Mesendoderm (in vitro differentiated cells): ENCODE data around the gene SASH1.
"Not testable (repeated sequence)": the region's sequence is repeated elsewhere in the genome, so short reads cannot be mapped to it uniquely, and the experiment has no call there.

Source experiments
- DNase-seq: peaks from one replicate; pipeline ENCODE4 v3.0.0; 2013
- H2AK5ac ChIP-seq: 2 replicates; pipeline ENCODE4 v1.6.1; 2013; ENCODE audit warnings: low read length, inconsistent platforms
- H2BK120ac ChIP-seq: 2 replicates; pipeline ENCODE4 v1.6.1; 2013; ENCODE audit warnings: low read depth, mild to moderate bottlenecking, low read length, moderate library complexity, mixed read lengths
- H2BK15ac ChIP-seq: replicated peaks from 2 replicates; pipeline ENCODE4 v1.6.1; 2013; ENCODE audit warnings: low read depth, mild to moderate bottlenecking, moderate library complexity
- H2BK5ac ChIP-seq: 2 replicates; pipeline ENCODE4 v1.6.1; 2013; ENCODE audit warnings: low read length, inconsistent platforms
- H3K18ac ChIP-seq: 2 replicates; pipeline ENCODE4 v1.6.1; 2013; ENCODE audit warnings: mild to moderate bottlenecking, low read length, mixed read lengths
- H3K23ac ChIP-seq: one replicate; pipeline ENCODE4 v1.6.1; 2013; ENCODE audit warnings: low read length
- H3K27ac ChIP-seq: 2 replicates; pipeline ENCODE4 v1.5.1; 2013; ENCODE audit warnings: low read depth, mild to moderate bottlenecking, inconsistent platforms, low read length, moderate library complexity
- H3K27me3 ChIP-seq: 2 replicates; pipeline ENCODE4 v1.6.1; 2013; ENCODE audit warnings: low read length, control low read depth, mild to moderate bottlenecking, inconsistent platforms; ENCODE audit not compliant: insufficient read depth, poor library complexity
- H3K36me3 ChIP-seq: 2 replicates; pipeline ENCODE4 v1.6.1; 2013; ENCODE audit warnings: low read length, inconsistent platforms; ENCODE audit not compliant: control insufficient read depth, insufficient read depth
- H3K4ac ChIP-seq: one replicate; pipeline ENCODE4 v1.6.1; 2013; ENCODE audit warnings: low read depth, mild to moderate bottlenecking, low read length, moderate library complexity
- H3K4me1 ChIP-seq: 2 replicates; pipeline ENCODE4 v1.6.1; 2013; ENCODE audit warnings: low read depth, low read length, inconsistent platforms; ENCODE audit not compliant: control insufficient read depth
- H3K4me2 ChIP-seq: 2 replicates; pipeline ENCODE4 v1.6.1; 2013; ENCODE audit warnings: low read length
- H3K4me3 ChIP-seq: 2 replicates; pipeline ENCODE4 v1.5.1; 2013; ENCODE audit warnings: mild to moderate bottlenecking, low read length
- H3K56ac ChIP-seq: one replicate; pipeline ENCODE4 v1.6.1; 2013; ENCODE audit warnings: low read length
- H3K79me1 ChIP-seq: 2 replicates; pipeline ENCODE4 v1.6.1; 2013; ENCODE audit warnings: low read length, inconsistent platforms
- H3K79me2 ChIP-seq: 2 replicates; pipeline ENCODE4 v1.6.1; 2013; ENCODE audit warnings: mild to moderate bottlenecking, low read length; ENCODE audit not compliant: control insufficient read depth, insufficient read depth
- H3K9ac ChIP-seq: 2 replicates; pipeline ENCODE4 v1.6.1; 2013; ENCODE audit warnings: low read length, inconsistent platforms
- H4K5ac ChIP-seq: one replicate; pipeline ENCODE4 v1.6.1; 2013; ENCODE audit warnings: low read length
- H4K8ac ChIP-seq: one replicate; pipeline ENCODE4 v1.6.1; 2013; ENCODE audit warnings: low read depth, mild to moderate bottlenecking, control low read depth, low read length, moderate library complexity
- WGBS: extraction: QIAGEN DNeasy Blood & Tissue Kit; methylation state at CpG from one replicate; pipeline ENCODE4 v1.1.7; 2013; ENCODE audit warnings: low lambda C conversion rate, missing lambda C conversion rate; ENCODE audit not compliant: insufficient coverage; ENCODE audit errors: extremely low coverage; 5-methylcytosine and 5-hydroxymethylcytosine counted together

SASH1 gene

GRCh38 chr6:148392127-148392526 is 49.5 kb downstream of the SASH1 start:
- WGBS = no CpG with 5 or more reads among the region's 8 CpGs
- H3K4me2 ChIP-seq, H3K79me2 ChIP-seq, H3K18ac ChIP-seq, H2BK5ac ChIP-seq, H2AK5ac ChIP-seq, H3K27me3 ChIP-seq, DNase-seq, H4K8ac ChIP-seq, H3K23ac ChIP-seq, H3K27ac ChIP-seq, H4K5ac ChIP-seq, H3K56ac ChIP-seq, H2BK15ac ChIP-seq, H3K4me1 ChIP-seq, H3K4me3 ChIP-seq, H2BK120ac ChIP-seq, H3K79me1 ChIP-seq, H3K9ac ChIP-seq, H3K4ac ChIP-seq, H3K36me3 ChIP-seq: not testable (repeated sequence)

- no peak overlapping the region for H2BK5ac ChIP-seq
- no peak overlapping the region for H4K8ac ChIP-seq
- H3K79me2 ChIP-seq = no peaks in the 10 kb centered on the region
- H3K4me3 ChIP-seq = no peak overlapping the region
- no peaks in the 10 kb centered on the region for H3K4me1 ChIP-seq
- H3K27me3 ChIP-seq = no peaks in the 10 kb centered on the region
- no peak overlapping the region for H2BK120ac ChIP-seq
- H3K18ac ChIP-seq = no peak overlapping the region
- no peak for DNase-seq
- H2BK15ac ChIP-seq = no peak overlapping the region
- H3K23ac ChIP-seq = no peak overlapping the region
- no peaks in the 10 kb centered on the region for H3K79me1 ChIP-seq
- no peak overlapping the region for H3K56ac ChIP-seq
- H3K36me3 ChIP-seq = no peaks in the 10 kb centered on the region
- no peak overlapping the region for H2AK5ac ChIP-seq
- WGBS = no CpG with 5 or more reads among the region's 3 CpGs
- H3K4ac ChIP-seq = no peak overlapping the region
- H3K4me2 ChIP-seq = no peak overlapping the region
- H3K27ac ChIP-seq = no peak overlapping the region
- no peak overlapping the region for H3K9ac ChIP-seq
- H4K5ac ChIP-seq = no peak overlapping the region
Observed at GRCh38 chr6:148392671-148393070, 50.0 kb downstream of the SASH1 start.

GRCh38 chr6:148395583-148396101 is 53.0 kb downstream of the SASH1 start:
- no CpG with 5 or more reads among the region's 1 CpG for WGBS
- DNase-seq = no peak
- H3K79me2 ChIP-seq = no peaks in the 10 kb centered on the region
- no peak overlapping the region for H3K27ac ChIP-seq
- H3K4me2 ChIP-seq = no peak overlapping the region
- no peaks in the 10 kb centered on the region for H3K4me1 ChIP-seq
- H2BK5ac ChIP-seq = no peak overlapping the region
- no peak overlapping the region for H3K18ac ChIP-seq
- no peak overlapping the region for H2BK15ac ChIP-seq
- no peak overlapping the region for H4K5ac ChIP-seq
- H2BK120ac ChIP-seq = no peak overlapping the region
- no peak overlapping the region for H3K56ac ChIP-seq
- H4K8ac ChIP-seq = no peak overlapping the region
- no peak overlapping the region for H2AK5ac ChIP-seq
- no peak overlapping the region for H3K9ac ChIP-seq
- no peaks in the 10 kb centered on the region for H3K27me3 ChIP-seq
- H3K23ac ChIP-seq = no peak overlapping the region
- no peak overlapping the region for H3K4ac ChIP-seq
- H3K79me1 ChIP-seq = peaks cover 3% of the 10 kb centered on the region
- H3K36me3 ChIP-seq = no peaks in the 10 kb centered on the region
- no peak overlapping the region for H3K4me3 ChIP-seq

- no CpG with 5 or more reads among the region's 2 CpGs for WGBS
- Histone ChIP-seq H3K27me3 (no peaks in the 10 kb centered on the region), H3K4me3 (no peak overlapping the region), H2BK120ac (no peak overlapping the region), H3K23ac (no peak overlapping the region), H3K4me1 (no peaks in the 10 kb centered on the region), H3K56ac (no peak overlapping the region), H2AK5ac (no peak overlapping the region), H3K4ac (no peak overlapping the region), H3K18ac (no peak overlapping the region), H4K5ac (no peak overlapping the region), H3K4me2 (no peak overlapping the region), H3K36me3 (no peaks in the 10 kb centered on the region), H2BK5ac (no peak overlapping the region), H3K27ac (no peak overlapping the region), H2BK15ac (no peak overlapping the region), H4K8ac (no peak overlapping the region), H3K79me1 (peaks cover 3% of the 10 kb centered on the region), H3K79me2 (no peaks in the 10 kb centered on the region), H3K9ac (no peak overlapping the region)
- DNase-seq = no peak
Observed at GRCh38 chr6:148396411-148396810, 53.8 kb downstream of the SASH1 start.

GRCh38 chr6:148396926-148397325 is 54.3 kb downstream of the SASH1 start:
- no CpG with 5 or more reads among the region's 8 CpGs for WGBS
- no peak overlapping the region for H2BK120ac ChIP-seq
- H2BK5ac ChIP-seq = no peak overlapping the region
- no peak for DNase-seq
- no peak overlapping the region for H4K5ac ChIP-seq
- no peak overlapping the region for H3K27ac ChIP-seq
- no peak overlapping the region for H3K4me3 ChIP-seq
- no peak overlapping the region for H3K18ac ChIP-seq
- H3K79me2 ChIP-seq = no peaks in the 10 kb centered on the region
- H3K4me2 ChIP-seq = no peak overlapping the region
- no peaks in the 10 kb centered on the region for H3K27me3 ChIP-seq
- H2AK5ac ChIP-seq = no peak overlapping the region
- no peak overlapping the region for H3K23ac ChIP-seq
- peaks cover 3% of the 10 kb centered on the region for H3K79me1 ChIP-seq
- H4K8ac ChIP-seq = no peak overlapping the region
- H3K36me3 ChIP-seq = no peaks in the 10 kb centered on the region
- H3K9ac ChIP-seq = no peak overlapping the region
- no peak overlapping the region for H2BK15ac ChIP-seq
- no peak overlapping the region for H3K56ac ChIP-seq
- no peaks in the 10 kb centered on the region for H3K4me1 ChIP-seq
- no peak overlapping the region for H3K4ac ChIP-seq

- WGBS = no CpG with 5 or more reads among the region's 6 CpGs
- Histone ChIP-seq H3K79me1 (peaks cover 3% of the 10 kb centered on the region), H3K56ac (no peak overlapping the region), H3K27ac (no peak overlapping the region), H4K8ac (no peak overlapping the region), H3K4me2 (no peak overlapping the region), H3K9ac (no peak overlapping the region), H2BK5ac (no peak overlapping the region), H2BK15ac (no peak overlapping the region), H3K79me2 (no peaks in the 10 kb centered on the region), H4K5ac (no peak overlapping the region), H3K4me3 (no peak overlapping the region), H3K18ac (no peak overlapping the region), H3K27me3 (no peaks in the 10 kb centered on the region), H3K4ac (no peak overlapping the region), H3K23ac (no peak overlapping the region), H2AK5ac (no peak overlapping the region), H3K4me1 (no peaks in the 10 kb centered on the region), H2BK120ac (no peak overlapping the region), H3K36me3 (no peaks in the 10 kb centered on the region)
- DNase-seq = no peak
Observed at GRCh38 chr6:148398244-148398643, 55.6 kb downstream of the SASH1 start.
